ENCODE measurements around the gene HLF. TPM values are rescaled to one million over a fixed set of nuclear protein-coding genes. Genes with fewer than 3 reads are reported as not detected.

The HLF gene
- total RNA-seq, 1 experiment from 2014 or later, result 0.24 TPM

DNA sequence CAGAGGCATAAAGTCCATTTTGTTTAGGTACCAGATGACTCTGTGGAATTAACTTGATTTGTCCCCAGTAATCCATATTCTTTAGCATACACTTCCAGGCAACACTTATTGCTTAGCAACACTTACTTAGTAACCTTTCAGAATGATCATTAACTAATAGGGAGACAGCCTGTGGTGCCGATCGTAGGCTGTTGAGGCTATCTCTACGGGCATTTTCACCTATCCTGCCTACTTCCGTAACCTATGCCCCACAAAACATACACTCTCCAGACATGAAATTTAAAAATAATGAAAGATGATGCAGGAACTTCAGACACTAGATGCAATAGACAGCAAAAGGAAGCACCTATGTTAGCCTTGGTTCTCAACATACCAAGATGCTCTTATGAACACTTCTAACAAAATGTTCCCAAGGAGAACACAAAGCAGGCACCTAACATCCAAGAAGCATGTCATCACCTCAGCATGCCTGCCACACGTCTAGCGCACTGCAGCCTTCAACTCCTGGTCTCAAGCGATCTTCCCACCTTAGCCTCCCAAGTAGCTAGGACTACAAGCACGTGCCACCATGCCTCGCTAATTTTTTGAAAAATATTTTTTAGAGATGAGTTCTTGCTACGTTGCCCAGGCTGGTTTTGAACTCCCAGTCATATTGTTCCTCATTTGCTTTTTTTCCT is 34.5 kb downstream of the HLF start:
- in situ Hi-C loops (cut with HindIII; ENCODE audit: low pct_unique_long_range_greater_than_20kb, low sequenced_read_pairs), result no loop called here

DNA sequence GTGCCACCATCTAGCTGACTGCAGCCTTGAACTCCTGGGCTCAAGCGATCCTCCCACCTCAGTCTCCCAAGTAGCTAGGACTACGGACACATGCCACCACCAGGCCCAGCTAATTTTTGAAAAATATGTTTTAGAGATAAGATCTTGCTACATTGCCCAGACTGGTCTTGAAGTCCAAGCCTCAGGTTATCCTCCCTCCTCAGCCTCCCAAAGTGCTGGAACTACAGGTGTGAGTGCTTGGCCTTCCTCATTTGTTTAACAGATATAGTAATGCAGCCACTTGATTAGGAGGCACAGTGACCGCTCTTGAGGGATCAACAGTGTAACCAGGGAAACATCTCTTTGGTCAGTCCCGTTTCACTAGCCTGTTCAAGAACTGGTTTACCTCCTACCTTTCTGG is 35.1 kb downstream of the HLF start:
- DNase-seq (ENCODE audit: low read depth, low spot score), result no peak
- in situ Hi-C loops (cut with HindIII; ENCODE audit: low pct_unique_long_range_greater_than_20kb, low sequenced_read_pairs), result no loop called here

More for the DNA sequence above, 34.5 kb downstream of the HLF start:
- no peak for DNase-seq (ENCODE audit: low read depth, low spot score)

DNA sequence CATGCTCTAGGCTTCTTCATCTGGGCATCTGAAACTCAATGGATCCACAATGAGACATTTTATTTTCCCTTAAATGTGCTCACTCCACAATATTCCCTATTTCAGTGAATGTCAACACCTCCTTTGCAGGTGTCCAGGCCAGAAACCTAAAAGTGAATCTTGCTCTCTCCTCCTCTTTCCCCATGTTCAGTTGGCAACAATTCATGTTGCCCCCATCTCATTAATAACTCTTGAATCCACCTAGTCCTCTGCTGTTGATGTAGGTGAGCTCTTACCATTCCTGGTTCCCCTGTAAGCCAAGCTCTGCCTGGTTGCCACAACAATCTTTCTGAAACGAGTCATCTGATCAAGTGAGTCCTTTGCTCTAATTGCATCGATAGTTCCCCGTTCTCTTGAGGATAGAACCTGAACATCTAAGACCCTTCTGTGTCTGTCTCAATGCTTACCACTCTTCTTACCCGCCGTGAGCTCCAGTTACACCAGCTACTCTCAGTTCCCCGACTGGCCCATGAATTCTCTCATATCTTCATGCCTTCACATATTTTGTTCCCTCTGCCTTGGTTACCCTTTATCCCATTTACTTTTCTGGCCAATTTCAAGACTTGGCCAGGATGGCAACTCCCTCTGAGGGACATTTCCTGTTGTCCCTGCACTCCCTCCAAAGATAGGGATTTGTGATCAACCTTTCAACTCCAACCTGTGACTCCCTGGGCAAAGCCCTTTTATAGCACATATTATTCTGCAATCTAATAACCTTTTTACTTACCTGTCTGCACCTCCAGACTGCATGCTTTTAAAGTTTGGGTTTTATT is 35.9 kb downstream of the HLF start:
- DNase-seq (ENCODE audit: low read depth, low spot score), result no peak
- in situ Hi-C loops (cut with HindIII; ENCODE audit: low pct_unique_long_range_greater_than_20kb, low sequenced_read_pairs), result no loop called here

DNA sequence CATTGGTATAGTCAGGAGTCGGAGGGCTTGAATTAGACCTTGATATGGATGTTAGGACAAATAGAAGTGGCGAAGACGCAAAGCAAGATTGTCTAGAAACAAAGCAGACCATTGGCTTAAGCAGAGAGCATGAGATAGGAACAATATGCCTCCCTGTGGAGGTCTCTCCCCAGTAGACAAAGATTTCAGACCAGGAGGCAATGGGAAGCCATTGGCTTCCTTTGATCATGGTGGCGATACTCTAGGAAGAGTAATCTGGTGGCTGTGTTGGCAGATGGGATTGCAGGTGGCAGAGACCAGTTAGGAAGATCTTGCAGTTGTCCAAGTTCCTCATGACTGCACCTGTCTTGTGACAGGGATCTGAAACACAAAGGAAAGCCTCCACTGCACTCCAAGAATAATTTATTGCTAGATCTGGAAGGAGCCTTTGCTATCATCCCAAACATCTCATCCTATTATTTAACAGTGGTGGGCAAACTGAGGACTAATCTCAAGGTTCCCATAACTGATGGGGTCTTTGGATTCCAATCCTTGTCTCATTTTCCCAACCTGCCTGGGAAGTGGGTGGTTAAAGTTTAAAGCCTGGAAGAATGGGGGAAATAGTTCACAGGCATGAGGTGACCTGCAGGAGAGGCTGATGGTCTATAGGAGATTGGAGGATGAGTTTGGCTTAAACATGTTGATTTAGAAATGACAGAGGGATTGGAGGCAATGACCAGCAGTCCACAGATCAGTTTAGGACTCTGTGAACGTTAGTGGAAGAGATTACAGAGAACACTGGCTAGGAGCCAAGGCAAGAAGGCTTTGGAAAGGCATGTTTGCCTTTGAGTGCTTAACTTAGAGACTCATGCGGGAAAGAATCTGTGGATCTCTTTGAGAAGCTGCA is 37.0 kb downstream of the HLF start:
- no peak for DNase-seq (ENCODE audit: low read depth, low spot score)
- in situ Hi-C loops (cut with HindIII; ENCODE audit: low pct_unique_long_range_greater_than_20kb, low sequenced_read_pairs), result no loop called here

DNA sequence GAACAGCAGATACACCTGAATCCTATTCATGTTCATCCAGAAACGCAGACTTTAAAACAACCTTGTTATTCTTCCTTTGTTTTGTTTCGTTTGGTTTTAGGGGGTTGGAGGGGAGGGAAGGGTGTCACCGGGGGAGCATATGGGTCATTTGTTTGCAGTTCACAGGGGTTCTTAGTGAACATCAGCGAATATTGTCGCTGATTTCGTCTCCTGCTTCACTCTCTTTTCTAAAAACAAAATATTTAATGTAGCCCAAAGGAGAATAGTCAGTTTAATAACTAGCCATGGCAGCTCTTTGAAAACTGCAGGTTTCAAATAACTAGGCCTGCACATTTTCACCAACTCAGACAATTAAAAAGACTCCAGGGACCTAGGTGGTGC is 37.6 kb downstream of the HLF start:
- in situ Hi-C loops (cut with HindIII; ENCODE audit: low pct_unique_long_range_greater_than_20kb, low sequenced_read_pairs), result no loop called here
- DNase-seq (ENCODE audit: low read depth, low spot score), result no peak

DNA sequence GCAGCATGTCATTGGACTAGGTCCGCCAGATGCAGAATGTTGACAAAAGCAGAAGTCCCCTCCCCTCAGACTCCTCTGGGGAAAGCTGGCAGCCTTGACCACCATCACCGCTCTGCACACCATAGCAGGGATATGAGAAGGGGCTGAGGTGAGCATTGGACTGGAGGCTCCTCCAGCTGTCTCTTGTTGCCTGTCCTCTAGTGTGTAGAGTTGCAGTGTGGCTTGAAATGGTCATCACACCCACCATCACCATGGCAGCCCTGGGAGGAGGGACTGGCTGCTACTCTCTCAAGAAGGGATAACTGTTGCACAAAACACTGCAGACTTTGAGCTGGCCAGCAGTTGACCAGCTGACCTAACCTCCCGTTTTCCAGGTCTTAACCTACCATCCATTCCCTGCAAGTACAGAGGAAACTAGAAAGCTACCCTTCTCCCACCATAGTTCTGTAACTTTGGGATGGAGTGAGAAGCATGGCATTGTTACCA is 38.3 kb downstream of the HLF start:
- in situ Hi-C loops (cut with HindIII; ENCODE audit: low pct_unique_long_range_greater_than_20kb, low sequenced_read_pairs), result no loop called here
- no peak for DNase-seq (ENCODE audit: low read depth, low spot score)

DNA sequence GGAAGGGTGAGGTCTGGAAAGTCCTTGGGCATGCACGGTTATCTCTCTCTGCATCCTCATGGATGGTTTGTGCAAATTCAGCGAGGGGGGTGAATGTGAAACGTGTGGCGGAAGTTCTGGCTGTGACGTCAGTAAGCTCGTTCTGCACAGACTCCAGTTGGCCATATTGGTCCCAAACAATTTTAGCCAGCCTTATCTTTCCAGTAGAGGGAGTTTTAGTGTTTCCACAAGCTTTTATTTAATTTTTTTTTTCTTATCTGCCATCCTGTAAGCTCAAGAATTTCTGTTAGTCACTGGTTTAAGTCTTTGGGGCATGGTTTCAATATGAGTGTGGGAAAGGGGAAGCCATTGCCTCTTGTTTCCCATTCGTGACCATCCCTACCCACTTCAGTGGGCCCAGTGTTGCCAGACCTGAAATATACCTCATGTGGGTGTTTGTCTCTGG is 39.0 kb downstream of the HLF start:
- in situ Hi-C loops (cut with HindIII; ENCODE audit: low pct_unique_long_range_greater_than_20kb, low sequenced_read_pairs), result no loop called here
- peak; percentile 19 for DNase-seq (ENCODE audit: low read depth, low spot score)

DNA sequence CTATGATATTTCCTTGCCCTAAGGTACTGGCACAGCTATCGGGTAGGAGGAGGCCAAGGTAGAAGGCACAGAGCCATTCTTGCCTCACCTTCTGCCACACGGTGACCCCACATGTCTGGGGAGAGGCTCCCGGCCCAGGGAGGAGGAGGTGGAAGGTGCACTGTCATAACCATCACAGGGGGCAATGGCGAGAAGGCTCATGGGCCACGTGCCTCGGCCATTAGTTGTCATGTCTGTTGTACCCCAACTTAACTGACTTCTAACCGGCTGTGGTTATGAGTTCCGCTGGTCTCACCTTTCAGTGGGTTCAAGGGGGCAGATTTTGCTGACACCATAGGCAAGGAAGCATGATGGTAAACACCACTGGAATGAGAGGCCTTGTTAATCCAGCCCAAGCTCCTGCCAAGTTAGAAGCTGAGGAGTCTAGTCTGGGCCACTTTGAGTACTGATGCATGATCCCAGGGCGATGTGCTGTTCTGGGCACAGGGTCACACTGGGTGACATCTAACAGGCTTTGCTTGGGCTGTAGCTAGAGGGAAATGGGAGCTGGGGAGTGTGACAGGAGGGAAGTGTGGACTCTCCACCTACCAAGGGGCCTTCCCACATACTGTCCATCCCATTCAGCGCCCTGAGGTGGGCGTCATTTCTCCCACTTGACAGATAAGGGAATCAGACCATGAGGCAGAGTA is 39.6 kb downstream of the HLF start:
- in situ Hi-C loops (cut with HindIII; ENCODE audit: low pct_unique_long_range_greater_than_20kb, low sequenced_read_pairs), result no loop called here
- no peak for DNase-seq (ENCODE audit: low read depth, low spot score)

DNA sequence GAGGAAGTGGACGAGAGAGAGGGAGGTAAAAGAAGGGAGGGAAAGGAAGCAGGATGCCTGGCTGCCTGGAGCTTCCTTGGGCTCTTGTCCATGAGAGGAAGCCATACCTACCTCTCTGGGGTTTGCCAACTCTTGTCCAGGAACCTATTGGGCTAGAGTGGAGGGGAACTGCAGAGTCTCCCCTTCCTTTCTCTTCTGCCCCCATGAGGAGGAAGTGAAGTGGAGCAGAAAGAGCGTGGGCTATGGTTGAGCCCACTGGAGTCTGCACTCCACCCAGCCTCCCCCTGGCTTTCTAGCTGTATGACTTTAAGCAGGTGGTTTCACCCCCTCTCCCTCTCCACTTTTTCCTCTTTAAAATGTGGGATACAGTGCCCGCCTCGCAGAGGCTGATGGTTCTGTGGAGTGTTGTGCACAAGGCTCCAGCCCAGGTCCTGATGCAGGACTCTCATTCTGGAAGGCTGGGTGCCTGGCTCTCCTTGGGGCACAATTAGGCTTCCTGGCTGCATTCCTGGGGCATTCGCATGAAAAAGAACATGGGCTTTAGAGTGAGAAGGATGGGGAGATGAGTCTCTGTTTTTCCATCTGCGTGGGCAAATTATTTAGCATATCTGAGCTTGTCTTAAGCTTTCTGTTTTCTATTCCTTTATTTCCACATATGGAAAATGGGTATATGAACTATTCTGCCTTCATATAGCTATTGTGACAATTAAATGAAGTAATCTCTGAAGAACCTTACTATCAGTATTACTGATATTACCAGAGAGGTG is 40.7 kb downstream of the HLF start:
- no peak for DNase-seq (ENCODE audit: low read depth, low spot score)
- in situ Hi-C loops (cut with HindIII; ENCODE audit: low pct_unique_long_range_greater_than_20kb, low sequenced_read_pairs), result no loop called here

DNA sequence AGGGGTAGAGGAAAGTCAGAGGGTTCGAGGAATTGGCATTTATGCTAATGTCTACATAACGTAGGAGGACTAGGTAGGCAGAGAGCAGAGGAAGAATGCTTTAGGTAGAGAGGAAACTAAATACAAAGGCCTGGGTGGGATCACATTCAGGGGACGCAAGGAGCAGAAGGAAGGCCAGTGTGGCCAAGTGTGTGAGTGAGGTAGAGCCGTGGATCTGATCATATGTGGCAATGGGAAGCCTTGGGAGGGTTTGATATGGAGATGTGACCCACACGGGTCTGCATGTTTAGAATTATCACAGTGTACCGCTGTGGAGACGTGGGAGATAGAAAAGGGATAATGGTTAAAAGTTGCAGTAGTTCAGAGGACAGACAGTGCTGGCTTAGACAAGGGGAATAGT is 43.1 kb downstream of the HLF start:
- DNase-seq (ENCODE audit: low read depth, low spot score), result no peak
- in situ Hi-C loops (cut with HindIII; ENCODE audit: low pct_unique_long_range_greater_than_20kb, low sequenced_read_pairs), result no loop called here

DNA sequence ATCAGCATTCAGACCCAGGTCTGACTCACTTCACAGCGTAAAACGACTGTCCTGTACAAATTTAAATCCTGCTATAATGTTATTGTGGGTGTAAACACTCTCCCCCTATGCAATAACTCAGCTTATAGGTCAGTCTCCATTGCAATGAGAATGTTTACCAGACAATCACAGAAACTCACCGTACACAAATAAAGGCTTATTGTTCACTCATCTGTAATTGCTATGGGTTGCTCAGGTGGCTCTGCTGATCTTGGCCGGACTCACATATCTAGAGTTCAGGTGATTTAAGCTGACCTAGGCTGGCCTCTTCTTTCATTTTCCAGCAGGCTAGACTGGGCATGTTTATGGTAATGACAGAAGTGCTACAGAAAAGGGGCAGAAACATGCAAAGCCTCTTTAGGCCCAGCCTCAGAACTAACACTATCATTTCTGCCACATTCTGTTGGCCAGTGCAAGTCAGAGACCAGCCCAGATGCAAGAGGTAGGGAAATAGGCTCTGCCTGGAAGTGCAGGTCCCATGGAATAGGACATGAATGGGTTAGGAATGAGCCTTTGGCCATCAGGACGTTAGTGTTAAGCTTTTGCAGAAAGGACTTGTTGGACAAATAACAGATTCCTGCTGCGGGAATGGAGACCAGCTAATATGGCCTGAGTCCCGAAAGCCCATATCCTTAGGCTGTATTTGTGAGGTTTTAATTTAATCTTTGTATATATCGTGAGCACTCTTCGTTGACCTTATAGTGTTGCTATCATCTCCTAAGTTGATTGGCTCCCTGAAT is 44.0 kb downstream of the HLF start:
- no peak for DNase-seq (ENCODE audit: low read depth, low spot score)
- in situ Hi-C loops (cut with HindIII; ENCODE audit: low pct_unique_long_range_greater_than_20kb, low sequenced_read_pairs), result no loop called here

DNA sequence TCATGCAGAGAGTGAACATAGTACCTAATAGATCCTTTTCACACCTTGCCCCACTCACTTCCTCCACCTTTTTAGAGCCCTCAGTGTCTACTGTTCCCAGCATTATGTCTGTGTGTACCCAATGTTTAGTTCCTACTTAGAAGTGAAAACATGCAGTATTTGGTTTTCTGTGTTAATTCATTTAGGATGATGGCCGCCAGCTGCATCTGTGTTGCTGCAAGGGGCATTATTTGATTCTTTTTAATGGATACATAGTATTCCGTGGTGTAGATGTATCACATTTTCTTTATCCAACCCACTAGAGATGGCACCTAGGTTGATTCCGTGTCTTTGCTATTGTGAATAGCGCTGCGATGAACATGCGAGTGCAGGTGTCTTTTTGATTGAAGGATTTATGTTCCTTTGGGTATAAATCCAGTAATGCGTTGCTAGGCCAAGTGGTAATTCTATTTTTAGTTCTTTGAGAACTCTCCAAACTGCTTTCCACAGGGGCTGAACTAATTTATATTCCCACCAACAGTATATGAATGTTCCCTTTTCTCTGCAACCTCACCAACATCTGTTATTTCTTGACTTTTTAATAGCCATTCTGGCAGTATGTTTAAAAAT is 47.1 kb downstream of the HLF start:
- no peak for DNase-seq (ENCODE audit: low read depth, low spot score)
- in situ Hi-C loops (cut with HindIII; ENCODE audit: low pct_unique_long_range_greater_than_20kb, low sequenced_read_pairs), result no loop called here

DNA sequence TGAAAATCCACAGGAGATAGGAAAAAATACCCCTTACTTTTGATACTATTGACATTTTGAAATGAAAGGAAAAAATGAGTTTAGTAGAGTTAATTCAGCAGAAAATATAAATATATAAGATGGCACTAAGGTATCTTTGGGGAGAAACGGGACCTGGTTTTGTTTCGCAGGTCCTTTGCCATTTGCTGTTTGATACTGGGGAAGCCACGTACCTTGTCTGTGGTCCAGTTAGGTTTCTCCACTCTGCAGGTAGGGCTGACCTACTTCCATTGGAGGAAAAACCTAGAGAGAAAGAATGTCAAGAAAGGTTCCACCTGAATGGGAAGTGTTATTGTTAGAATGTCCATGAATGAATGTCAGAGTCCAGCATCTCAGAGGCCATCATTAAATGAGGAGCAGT is 48.1 kb downstream of the HLF start:
- in situ Hi-C loops (cut with HindIII; ENCODE audit: low pct_unique_long_range_greater_than_20kb, low sequenced_read_pairs), result no loop called here

DNA sequence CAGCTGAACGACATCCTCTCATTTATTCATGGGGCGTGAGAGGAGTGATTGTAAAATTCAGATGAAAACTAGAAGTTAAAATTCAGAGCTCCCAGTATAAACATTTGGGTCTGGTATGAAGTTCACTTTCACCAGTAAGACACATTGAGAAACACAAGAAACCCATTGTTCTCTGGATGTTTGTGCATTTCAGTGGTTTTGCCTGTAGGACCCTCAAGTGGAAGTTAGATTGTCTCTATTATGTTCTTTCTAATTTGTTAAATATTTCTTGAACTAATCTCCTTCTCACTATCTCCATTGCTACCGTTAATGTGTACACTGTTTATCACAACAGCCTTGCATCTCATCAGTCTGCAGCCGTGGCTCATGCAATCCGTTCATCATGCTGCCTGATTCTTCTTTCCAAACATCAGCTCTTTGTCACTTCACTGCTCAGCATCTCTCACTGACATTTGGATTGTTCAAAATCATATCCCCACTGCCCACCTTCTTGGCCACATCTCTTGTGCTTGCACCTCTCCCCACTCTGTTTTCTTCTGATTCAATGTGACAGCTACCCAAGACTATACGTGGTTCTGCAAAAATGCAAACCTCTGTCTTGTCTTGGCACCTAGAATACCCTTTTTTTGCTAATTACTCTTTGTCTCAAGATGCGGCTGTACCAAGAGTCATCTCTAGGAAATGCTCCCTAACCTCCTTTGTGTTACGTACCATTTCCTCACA is 49.5 kb downstream of the HLF start:
- in situ Hi-C loops (cut with HindIII; ENCODE audit: low pct_unique_long_range_greater_than_20kb, low sequenced_read_pairs), result no loop called here
- DNase-seq (ENCODE audit: low read depth, low spot score), result peak; percentile 13

More for the DNA sequence above, 48.1 kb downstream of the HLF start:
- DNase-seq (ENCODE audit: low read depth, low spot score), result no peak

DNA sequence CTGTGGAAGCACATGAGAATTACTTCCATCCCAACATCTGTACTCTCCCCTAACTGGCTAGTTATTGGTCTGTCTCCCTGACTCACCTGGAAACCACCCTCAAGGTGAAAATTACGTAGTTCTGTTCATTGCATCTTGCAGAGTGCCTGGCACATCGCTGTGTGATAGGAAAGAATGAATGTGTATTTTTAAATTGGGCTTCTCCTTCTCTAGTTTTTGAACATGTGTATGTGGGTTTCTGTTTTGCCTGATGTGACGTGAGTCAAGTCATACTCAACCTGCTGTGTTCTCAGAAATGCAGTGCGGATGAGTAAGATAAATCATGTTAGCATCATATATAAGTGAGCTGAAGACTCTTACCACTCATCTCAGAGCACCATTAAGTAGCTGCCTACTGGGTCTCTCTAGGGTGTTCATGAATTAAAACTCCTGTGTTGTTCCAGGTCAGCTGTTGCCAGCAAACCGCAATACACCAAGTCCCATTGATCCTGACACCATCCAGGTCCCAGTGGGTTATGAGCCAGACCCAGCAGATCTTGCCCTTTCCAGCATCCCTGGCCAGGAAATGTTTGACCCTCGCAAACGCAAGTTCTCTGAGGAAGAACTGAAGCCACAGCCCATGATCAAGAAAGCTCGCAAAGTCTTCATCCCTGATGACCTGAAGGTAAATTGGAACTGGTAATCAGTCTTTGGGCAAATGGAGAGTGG is 50.2 kb downstream of the HLF start:
- no peak for DNase-seq (ENCODE audit: low read depth, low spot score)
- in situ Hi-C loops (cut with HindIII; ENCODE audit: low pct_unique_long_range_greater_than_20kb, low sequenced_read_pairs), result no loop called here
